Measurements from ENCODE around the gene CLEC16A.

Gene CLEC16A

DNA sequence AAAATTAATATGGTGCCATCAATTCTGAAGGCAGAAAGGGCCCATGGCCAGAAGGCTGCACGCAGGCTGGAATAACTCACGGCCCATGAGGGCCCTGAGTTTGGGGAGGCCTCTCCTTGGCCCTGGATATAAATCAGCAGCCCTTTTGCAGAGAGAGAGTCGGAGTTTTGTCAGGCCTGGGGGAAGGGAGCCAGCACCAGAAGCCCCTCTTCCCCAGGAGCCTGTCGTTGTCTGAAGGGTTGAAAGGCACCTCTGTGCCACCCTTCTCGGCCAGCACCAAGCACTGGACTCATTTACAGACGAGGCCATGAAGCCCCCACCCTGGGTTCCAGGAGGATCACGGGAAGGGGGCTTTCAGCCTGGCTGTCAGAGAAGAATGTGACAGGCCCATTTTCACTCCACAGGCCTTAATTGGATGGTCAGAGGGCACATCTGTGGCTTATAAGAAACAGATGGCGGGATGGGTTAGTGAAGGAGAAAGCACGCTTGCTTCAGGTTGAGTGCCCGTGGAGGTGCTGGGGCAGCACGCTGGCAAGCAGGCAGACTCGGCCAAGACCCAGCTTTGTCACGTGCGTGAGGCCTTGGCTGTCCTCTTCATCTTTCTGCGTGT lies 140.6 kb downstream of the CLEC16A start:
- Histone ChIP-seq H3K4me1 (peaks cover 0 to 20% (median 4%) of the 10 kb centered on the region in 4 donors), H3K4me3 (no peak overlapping the region), H3K36me3 (peaks cover 0 to 20% (median 10%) of the 10 kb centered on the region in 3 donors), H3K27ac (no peak overlapping the region), H3K9me3 (no peaks in the 10 kb centered on the region), H3K27me3 (no peaks in the 10 kb centered on the region)
- intact Hi-C loops (cut with DNase I; ENCODE audit: low total_unique reads), result no loop called here
- TF ChIP-seq, protein P1, sequence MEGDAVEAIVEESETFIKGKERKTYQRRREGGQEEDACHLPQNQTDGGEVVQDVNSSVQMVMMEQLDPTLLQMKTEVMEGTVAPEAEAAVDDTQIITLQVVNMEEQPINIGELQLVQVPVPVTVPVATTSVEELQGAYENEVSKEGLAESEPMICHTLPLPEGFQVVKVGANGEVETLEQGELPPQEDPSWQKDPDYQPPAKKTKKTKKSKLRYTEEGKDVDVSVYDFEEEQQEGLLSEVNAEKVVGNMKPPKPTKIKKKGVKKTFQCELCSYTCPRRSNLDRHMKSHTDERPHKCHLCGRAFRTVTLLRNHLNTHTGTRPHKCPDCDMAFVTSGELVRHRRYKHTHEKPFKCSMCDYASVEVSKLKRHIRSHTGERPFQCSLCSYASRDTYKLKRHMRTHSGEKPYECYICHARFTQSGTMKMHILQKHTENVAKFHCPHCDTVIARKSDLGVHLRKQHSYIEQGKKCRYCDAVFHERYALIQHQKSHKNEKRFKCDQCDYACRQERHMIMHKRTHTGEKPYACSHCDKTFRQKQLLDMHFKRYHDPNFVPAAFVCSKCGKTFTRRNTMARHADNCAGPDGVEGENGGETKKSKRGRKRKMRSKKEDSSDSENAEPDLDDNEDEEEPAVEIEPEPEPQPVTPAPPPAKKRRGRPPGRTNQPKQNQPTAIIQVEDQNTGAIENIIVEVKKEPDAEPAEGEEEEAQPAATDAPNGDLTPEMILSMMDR (IDR thresholded peaks at IDR 0.05), result no peak
- no peak for DNase-seq

DNA sequence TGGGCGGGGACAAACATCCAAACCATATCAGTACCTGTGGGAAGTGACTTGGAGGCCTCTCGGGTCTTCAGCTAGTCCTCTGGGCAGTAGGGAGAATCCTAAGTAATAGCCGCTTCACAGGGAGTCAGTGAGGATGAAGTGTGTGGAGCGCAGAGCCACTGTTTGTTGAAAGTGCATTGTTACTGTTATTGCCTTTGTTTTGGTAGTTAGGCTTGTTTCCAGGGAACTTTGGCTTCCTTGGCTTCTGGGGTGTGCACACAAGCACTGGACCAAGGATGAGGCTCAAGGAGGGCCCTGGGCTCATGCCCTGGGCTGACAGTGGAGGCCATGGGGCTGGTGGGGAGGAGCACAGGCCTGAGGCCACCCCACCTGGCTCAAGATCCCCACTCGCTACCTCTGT lies 141.6 kb downstream of the CLEC16A start:
- Histone ChIP-seq H3K27ac (no peak overlapping the region), H3K4me3 (no peak overlapping the region), H3K9me3 (no peaks in the 10 kb centered on the region), H3K4me1 (peaks cover 0 to 12% (median 1%) of the 10 kb centered on the region in 4 donors), H3K36me3 (peaks cover 0 to 20% (median 10%) of the 10 kb centered on the region in 3 donors), H3K27me3 (no peaks in the 10 kb centered on the region)
- TF ChIP-seq, protein P1 (IDR thresholded peaks at IDR 0.05), result no peak
- no peak for DNase-seq
- intact Hi-C loops (cut with DNase I; ENCODE audit: low total_unique reads), result no loop called here

GRCh38 chr16:11087691-11088073 lies 143.3 kb downstream of the CLEC16A start:
- Histone ChIP-seq H3K36me3 (peaks cover 0 to 32% (median 10%) of the 10 kb centered on the region in 3 donors), H3K4me1 (peaks cover 0 to 12% (median 1%) of the 10 kb centered on the region in 4 donors), H3K27me3 (no peaks in the 10 kb centered on the region), H3K9me3 (no peaks in the 10 kb centered on the region), H3K27ac (no peak overlapping the region), H3K4me3 (no peak overlapping the region)
- TF ChIP-seq, protein P1 (IDR thresholded peaks at IDR 0.05), result no peak
- no peak for DNase-seq
- intact Hi-C loops (cut with DNase I; ENCODE audit: low total_unique reads), result no loop called here

GRCh38 chr16:11088074-11088730 lies 143.8 kb downstream of the CLEC16A start:
- TF ChIP-seq, protein P1 (IDR thresholded peaks at IDR 0.05), result no peak
- intact Hi-C loops (cut with DNase I; ENCODE audit: low total_unique reads), result no loop called here
- no peak for DNase-seq
- peaks cover 0 to 33% (median 10%) of the 10 kb centered on the region in 3 donors for H3K36me3 ChIP-seq
- H3K9me3 ChIP-seq, result no peaks in the 10 kb centered on the region
- H3K27me3 ChIP-seq, result no peaks in the 10 kb centered on the region
- H3K27ac ChIP-seq, result no peak overlapping the region
- H3K4me1 ChIP-seq, result peaks cover 0 to 12% (median 1%) of the 10 kb centered on the region in 4 donors
- H3K4me3 ChIP-seq, result no peak overlapping the region

- intact Hi-C loops (cut with DNase I; ENCODE audit: low total_unique reads), result no loop called here
- Histone ChIP-seq H3K9me3 (no peaks in the 10 kb centered on the region), H3K4me1 (peaks cover 0 to 12% (median 1%) of the 10 kb centered on the region in 4 donors), H3K36me3 (peaks cover 0 to 29% (median 10%) of the 10 kb centered on the region in 3 donors), H3K27ac (no peak overlapping the region), H3K27me3 (no peaks in the 10 kb centered on the region), H3K4me3 (no peak overlapping the region)
- no peak for DNase-seq
- TF ChIP-seq, protein P1 (IDR thresholded peaks at IDR 0.05), result no peak
These were observed 144.5 kb downstream of the CLEC16A start for GRCh38 chr16:11088831-11089230.

Measured in tibial artery (tissue), 4 donors.